ENCODE results near the gene CEP162. TPM values are rescaled to one million over a fixed set of nuclear protein-coding genes. Genes with fewer than 3 reads are reported as not detected.

CEP162 gene
- total and polyA plus RNA-seq, 2 of the 8 experiments (the other 6 are each of a cell fraction or from before 2014, with no cell fraction given) = 1.3 to 10.6 TPM

DNA sequence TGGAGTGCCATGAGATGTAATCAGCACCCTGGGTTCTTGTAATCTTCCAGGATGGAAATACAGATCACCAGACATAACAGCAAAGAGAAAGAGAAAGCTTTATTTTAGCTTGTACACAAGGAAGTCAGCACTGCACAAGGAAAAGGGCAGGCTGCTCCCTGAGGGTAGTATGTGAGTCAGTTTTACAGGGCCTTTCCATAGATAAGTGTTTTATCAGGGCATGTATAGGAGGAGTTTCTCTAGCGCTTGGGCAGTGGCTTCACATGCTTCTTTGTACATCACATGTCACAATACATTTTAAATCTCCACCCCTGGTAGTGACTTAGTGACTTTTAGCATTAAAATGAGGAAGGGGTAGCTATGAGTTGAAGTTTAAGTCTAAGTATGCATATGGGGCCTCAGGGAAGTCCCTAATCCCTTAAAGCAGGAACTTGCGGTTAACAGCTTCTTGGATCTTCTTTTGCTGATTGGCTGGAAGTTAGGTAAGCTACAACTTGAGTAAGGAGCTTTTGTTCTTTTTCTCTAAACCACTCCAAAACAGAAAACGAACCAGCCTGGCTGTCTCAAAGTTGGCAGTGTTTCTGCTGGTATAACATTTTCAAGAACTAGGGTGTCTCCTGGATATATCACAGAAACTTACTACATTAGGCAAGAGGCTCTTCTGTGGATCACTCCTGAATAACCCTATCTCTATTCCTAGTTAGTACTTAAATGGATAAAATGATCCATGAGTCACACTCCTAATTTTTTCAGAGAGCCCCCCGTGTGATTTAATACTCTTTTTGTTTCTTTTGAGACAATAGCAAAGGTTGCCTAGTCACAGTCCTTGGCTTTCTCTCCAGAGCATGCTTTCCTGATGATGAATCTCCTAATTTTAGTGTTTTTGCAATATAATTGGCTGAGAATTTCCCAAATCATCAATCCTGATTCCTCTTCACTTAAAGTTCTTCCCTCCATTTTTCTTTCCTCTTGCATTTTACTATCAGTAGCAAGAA, 133.7 kb downstream of the CEP162 start:
- no peaks in the 10 kb centered on the region for H4K20me1 ChIP-seq (replicated peaks in 1 of 2; ENCODE audit: control insufficient read depth in 1 of 2, insufficient read depth in 2 of 2, low read length in 2 of 2)
- H4K8ac ChIP-seq (ENCODE audit: extremely low read depth, insufficient read depth, low read length) = no peak overlapping the region
- ChIA-PET CTCF (ENCODE audit: partially characterized antibody) (interaction anchor here (0.8 to 1.3 kb wide), 3 partner anchors 9 to 27 kb away, joined by 3 read pairs; no protein-coding TSS in a partner anchor), POLR2A (ENCODE audit: partially characterized antibody) (no interaction called here)
- 75% methylated on average over 4 of the region's 4 CpGs; no CpG with 5 or more reads in 1 of the 2 experiments for WGBS, 2 experiments (ENCODE audit: extremely low coverage in 1 of 2, insufficient coverage in 1 of 2, insufficient read length in 1 of 2, insufficient replicate concordance in 2 of 2, low coverage in 1 of 2, low lambda C conversion rate in 2 of 2, missing lambda C conversion rate in 1 of 2)
- H3K4ac ChIP-seq (replicated peaks; ENCODE audit: insufficient read length, low read depth, low read length) = no peak overlapping the region
- no peak overlapping the region for H2BK120ac ChIP-seq (replicated peaks; ENCODE audit: low read depth, low read length)
- no peak overlapping the region for H2BK12ac ChIP-seq (ENCODE audit: low read depth, low read length)
- no peak overlapping the region for H4K91ac ChIP-seq (replicated peaks; ENCODE audit: insufficient read length, low read length)
- no peak overlapping the region for H3K9ac ChIP-seq (replicated peaks in 1 of 4; ENCODE audit: extremely low read depth in 1 of 4, low read depth in 3 of 4, low read length in 3 of 4)
- H3K9me3 ChIP-seq (ENCODE audit: insufficient read depth in 2 of 2, low read depth in 1 of 2, low read length in 1 of 2) = no peaks in the 10 kb centered on the region
- no peak overlapping the region for H3K4me3 ChIP-seq (ENCODE audit: extremely low read depth in 1 of 4, insufficient read depth in 2 of 4, low read depth in 3 of 4, low read length in 4 of 4)
- 0 out of 2 replicates have a peak overlapping the region, but pooled peaks have one; percentile 51 for H2AFZ ChIP-seq (ENCODE audit: low read length)
- H2AK5ac ChIP-seq (ENCODE audit: low read depth, low read length) = no peak overlapping the region
- no peak overlapping the region for H3K23ac ChIP-seq (ENCODE audit: insufficient read length)
- no peak overlapping the region for H3K27ac ChIP-seq (ENCODE audit: low read depth, low read length)
- H3K27me3 ChIP-seq (replicated peaks in 1 of 4; ENCODE audit: control insufficient read depth in 3 of 4, extremely low read depth in 1 of 4, insufficient read depth in 3 of 4, low read length in 3 of 4) = no peaks in the 10 kb centered on the region
- no peak overlapping the region for H4K5ac ChIP-seq (ENCODE audit: insufficient read length, low read depth, low read length)
- no peak overlapping the region for H3K4me2 ChIP-seq (ENCODE audit: insufficient read depth in 1 of 2, low read depth in 2 of 2, low read length in 2 of 2)
- no peak overlapping the region for H3K14ac ChIP-seq (ENCODE audit: insufficient read length)
- no peak overlapping the region for H3K18ac ChIP-seq (ENCODE audit: extremely low read depth, low read length)
- DNase-seq (ENCODE audit: low read depth in 1 of 2, low spot score in 2 of 2) (no peak), FAIRE-seq (no peak)
- H2BK20ac ChIP-seq (ENCODE audit: low read length) = no peak overlapping the region
- H3K23me2 ChIP-seq (ENCODE audit: low read depth, low read length) = no peaks in the 10 kb centered on the region
- no peak for TF ChIP-seq EGR1 (IDR thresholded peaks at IDR 0.05; ENCODE audit: borderline replicate concordance, low read depth, low read length)
- no peak for TF ChIP-seq HDAC2 (IDR thresholded peaks at IDR 0.05; ENCODE audit: borderline replicate concordance in 1 of 2, low read depth in 2 of 2, low read length in 2 of 2)
- TF ChIP-seq, protein P1, sequence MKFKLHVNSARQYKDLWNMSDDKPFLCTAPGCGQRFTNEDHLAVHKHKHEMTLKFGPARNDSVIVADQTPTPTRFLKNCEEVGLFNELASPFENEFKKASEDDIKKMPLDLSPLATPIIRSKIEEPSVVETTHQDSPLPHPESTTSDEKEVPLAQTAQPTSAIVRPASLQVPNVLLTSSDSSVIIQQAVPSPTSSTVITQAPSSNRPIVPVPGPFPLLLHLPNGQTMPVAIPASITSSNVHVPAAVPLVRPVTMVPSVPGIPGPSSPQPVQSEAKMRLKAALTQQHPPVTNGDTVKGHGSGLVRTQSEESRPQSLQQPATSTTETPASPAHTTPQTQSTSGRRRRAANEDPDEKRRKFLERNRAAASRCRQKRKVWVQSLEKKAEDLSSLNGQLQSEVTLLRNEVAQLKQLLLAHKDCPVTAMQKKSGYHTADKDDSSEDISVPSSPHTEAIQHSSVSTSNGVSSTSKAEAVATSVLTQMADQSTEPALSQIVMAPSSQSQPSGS (IDR thresholded peaks at IDR 0.05; ENCODE audit: low read length) = no peak
- TF ChIP-seq EZH2 (IDR thresholded peaks at IDR 0.05; ENCODE audit: low read depth, low read length, severe bottlenecking) = no peak
- TF ChIP-seq RNF2 (IDR thresholded peaks at IDR 0.05; ENCODE audit: borderline replicate concordance, low read depth, low read length, missing control alignments, poor library complexity, severe bottlenecking) = no peak
- no peak for TF ChIP-seq TEAD4 (IDR thresholded peaks at IDR 0.05; ENCODE audit: low read depth, low read length)
- TF ChIP-seq KDM1A (IDR thresholded peaks at IDR 0.05; ENCODE audit: borderline replicate concordance, low read length) = no peak
- no peaks in the 10 kb centered on the region for H3K79me1 ChIP-seq (ENCODE audit: low read depth, low read length)
- H3K36me3 ChIP-seq (ENCODE audit: control insufficient read depth in 2 of 4, insufficient read depth in 4 of 4, low read length in 3 of 4) = no peaks in the 10 kb centered on the region
- no peak overlapping the region for H2BK5ac ChIP-seq (ENCODE audit: low read depth, low read length)
- no peak overlapping the region for H3K56ac ChIP-seq (replicated peaks; ENCODE audit: insufficient read length, low read depth, low read length)
- H2BK15ac ChIP-seq (ENCODE audit: low read length) = no peak overlapping the region
- H3K79me2 ChIP-seq (ENCODE audit: control insufficient read depth in 1 of 2, insufficient read depth in 2 of 2, low read length in 2 of 2) = no peaks in the 10 kb centered on the region
- H3K4me1 ChIP-seq (replicated peaks in 1 of 4; ENCODE audit: control insufficient read depth in 3 of 4, insufficient read depth in 4 of 4, low read length in 3 of 4) = peaks cover 2 to 12% (median 4%) of the 10 kb centered on the region in 4 experiments; a peak in 5 of 7 replicates

Data from H1 (cell line).